Bone marrow (tissue), 2 donors: Measurements from ENCODE around the gene LMNTD2.

Experiments used
- DNase-seq, 2 donors: peaks; one replicate each; lab custom pipeline; 2025; lab: John Stamatoyannopoulos, UW

Gene LMNTD2, protein sequence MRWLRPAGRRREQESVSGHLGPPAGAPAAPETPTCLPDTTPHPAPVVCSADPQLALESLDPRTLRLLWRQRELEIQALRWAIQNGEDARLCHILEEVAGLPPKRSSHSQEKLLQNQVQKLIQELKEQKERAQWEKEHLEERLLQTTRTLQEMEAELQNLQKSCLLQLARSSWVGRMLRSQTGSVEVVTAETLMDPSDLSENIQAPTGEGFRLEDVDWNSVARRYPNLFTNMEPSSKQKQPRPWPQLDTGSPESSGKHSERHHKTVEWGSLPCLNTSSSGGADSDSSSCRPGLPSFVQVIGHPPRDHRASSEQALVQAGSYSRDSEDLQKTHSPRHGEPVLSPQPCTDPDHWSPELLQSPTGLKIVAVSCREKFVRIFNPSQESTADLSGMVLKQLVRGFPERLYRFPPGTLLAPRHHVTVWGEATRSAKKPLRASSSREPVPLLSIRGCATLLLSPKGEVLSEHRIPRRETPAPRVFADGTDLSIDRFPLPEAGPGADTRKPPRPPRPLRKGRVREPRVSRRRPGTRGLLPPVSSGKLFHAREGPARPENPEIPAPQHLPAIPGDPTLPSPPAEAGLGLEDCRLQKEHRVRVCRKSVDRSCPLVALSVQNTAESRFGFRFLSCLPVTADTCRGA

DNA sequence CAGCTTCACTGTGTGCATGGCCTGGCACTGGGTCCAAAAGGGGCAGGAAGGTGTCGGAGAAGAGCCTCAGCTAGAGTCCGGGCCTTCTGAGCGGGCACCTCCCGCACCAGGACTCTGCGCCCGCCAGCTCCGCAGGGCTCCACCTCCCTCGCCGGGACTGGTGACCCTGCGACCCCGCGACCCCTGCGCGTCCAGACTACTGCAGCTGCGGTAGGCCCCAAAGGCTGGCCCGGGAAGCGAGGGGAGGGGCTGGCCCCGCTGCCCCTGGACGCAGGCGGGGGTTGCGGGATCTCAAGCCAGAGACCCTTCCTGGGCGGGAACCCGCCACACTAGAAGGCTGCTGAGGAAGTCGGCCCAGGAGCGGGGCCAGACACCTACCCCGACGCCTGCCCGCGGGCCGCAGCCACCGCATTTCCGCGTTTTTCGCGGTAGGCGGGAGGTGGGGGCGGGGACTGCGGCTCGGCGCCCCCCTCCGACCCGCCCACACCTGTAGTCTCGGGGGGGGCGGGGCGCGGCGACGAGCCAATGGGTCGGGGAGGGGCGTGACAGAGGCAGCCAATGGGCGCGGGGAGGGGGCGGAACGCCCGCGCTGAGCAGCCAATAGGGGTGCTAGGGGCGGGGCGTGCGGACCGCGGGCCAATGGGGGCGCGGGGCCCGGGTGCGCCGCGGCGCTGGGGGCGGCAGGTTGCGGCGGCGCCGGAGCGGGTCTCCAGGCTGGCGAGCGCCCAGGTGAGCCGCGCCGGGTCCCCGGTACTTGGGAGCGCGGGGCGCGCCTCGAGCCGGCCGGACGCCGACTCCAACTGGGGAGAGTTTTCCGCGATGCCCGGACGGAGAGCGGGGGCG lies at the start of gene LMNTD2, which contains the start of gene RASSF7:
Gene LMNTD2 (minus strand): TSS at position 434 of the 843 bp plus-strand sequence. CDS start 22 bp downstream, at position 412.
Gene RASSF7 (plus strand): TSS at position 666 of the 843 bp plus-strand sequence. CDS start 799 bp downstream, outside the sequence.
- DNase-seq: peak; percentile 73 to 83

DNA sequence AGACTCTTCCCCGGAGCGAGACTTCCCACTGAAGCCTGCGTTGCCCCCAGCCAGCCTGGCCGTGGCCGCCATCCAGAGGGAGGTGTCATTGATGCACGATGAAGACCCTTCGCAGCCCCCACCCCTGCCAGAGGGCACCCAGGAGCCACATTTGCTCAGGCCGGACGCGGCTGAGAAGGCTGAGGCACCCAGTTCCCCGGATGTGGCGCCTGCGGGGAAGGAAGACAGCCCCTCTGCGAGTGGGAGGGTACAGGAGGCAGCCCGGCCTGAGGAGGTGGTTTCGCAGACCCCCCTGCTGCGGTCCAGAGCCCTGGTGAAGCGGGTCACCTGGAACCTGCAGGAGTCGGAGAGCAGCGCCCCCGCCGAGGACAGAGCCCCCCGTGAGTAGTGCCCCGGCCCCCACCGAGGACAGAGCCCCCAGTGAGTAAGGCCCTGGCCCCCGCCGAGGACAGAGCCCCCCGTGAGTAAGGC lies 48.8 kb upstream of the LMNTD2 start:
- no peak for DNase-seq

DNA sequence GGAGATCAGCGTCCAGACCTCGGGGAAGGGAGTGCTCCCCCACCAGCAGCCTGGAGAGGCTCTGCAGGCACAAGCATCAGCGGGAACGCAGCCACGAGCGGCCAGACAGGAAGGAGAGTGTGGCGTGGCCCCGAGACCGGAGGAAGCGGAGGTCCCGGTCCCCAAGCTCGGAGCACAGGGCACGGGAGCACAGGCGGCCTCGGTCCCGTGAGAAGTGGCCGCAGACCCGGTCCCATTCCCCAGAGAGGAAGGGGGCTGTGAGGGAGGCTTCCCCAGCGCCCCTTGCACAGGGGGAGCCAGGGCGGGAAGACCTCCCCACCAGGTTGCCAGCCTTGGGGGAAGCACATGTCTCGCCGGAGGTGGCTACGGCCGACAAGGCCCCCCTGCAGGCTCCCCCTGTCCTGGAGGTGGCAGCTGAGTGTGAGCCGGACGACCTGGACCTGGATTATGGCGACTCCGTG lies 48.3 kb upstream of the LMNTD2 start:
- no peak for DNase-seq

DNA sequence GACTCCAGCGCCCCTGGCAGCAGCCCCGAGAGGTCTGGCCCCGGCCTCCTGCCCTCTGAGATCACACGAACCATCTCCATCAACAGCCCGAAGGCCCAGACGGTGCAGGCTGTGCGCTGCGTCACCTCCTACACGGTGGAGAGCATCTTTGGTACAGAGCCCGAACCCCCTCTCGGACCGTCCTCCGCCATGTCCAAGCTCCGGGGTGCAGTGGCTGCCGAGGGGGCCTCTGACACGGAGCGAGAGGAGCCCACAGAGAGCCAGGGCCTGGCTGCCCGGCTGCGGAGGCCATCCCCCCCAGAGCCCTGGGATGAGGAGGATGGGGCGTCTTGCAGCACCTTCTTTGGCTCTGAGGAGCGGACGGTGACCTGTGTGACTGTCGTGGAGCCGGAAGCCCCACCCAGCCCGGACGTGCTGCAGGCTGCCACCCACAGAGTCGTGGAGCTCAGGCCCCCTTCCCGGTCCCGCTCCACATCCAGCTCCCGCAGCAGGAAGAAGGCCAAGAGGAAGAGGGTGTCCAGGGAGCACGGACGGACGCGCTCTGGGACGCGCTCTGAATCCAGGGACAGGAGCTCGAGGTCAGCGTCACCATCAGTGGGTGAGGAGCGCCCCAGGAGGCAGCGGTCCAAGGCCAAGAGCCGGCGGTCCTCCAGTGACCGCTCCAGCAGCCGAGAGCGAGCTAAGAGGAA lies 47.6 kb upstream of the LMNTD2 start:
- DNase-seq: no peak

DNA sequence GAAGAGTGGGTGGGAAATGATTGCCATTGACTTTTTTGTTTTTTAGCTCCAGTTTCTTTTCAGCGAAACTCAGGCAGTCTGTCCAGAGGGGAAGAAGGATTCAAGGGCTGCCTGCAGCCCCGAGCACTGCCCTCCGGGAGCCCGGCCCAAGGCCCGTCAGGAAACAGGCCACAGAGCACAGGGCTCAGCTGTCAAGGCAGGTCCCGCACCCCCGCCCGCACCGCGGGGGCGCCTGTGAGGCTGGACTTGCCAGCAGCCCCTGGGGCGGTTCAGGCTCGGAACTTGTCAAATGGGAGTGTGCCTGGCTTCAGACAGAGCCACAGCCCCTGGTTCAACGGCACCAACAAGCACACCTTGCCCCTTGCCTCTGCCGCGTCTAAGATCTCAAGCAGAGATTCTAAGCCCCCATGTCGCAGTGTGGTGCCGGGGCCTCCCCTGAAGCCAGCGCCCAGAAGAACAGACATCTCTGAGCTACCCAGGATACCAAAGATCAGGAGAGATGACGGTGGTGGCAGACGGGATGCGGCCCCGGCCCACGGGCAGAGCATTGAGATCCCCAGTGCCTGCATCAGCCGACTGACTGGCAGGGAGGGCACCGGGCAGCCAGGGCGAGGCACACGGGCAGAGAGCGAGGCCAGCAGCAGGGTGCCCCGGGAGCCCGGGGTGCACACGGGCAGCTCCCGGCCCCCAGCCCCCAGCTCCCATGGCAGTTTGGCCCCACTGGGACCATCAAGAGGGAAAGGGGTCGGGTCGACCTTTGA lies 46.7 kb upstream of the LMNTD2 start:
- no peak for DNase-seq

DNA sequence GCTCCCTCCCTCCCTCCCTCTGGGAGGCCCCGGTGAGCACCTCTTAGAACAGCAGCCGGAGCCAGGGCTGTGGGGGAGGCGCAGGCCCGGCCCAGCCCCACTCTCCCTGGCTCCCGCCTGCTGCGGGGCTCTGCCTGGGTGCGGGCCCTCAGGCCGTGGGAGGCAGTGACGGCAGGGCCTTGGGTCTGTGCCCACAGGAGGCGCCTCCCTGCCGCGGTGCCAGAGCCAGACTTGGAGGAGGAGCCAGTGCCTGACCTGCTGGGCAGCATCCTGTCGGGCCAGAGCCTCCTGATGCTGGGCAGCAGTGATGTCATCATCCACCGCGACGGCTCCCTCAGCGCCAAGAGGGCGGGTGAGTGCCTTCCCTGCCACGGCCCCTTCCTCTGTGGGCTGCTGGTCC lies 45.7 kb upstream of the LMNTD2 start:
- DNase-seq: no peak

DNA sequence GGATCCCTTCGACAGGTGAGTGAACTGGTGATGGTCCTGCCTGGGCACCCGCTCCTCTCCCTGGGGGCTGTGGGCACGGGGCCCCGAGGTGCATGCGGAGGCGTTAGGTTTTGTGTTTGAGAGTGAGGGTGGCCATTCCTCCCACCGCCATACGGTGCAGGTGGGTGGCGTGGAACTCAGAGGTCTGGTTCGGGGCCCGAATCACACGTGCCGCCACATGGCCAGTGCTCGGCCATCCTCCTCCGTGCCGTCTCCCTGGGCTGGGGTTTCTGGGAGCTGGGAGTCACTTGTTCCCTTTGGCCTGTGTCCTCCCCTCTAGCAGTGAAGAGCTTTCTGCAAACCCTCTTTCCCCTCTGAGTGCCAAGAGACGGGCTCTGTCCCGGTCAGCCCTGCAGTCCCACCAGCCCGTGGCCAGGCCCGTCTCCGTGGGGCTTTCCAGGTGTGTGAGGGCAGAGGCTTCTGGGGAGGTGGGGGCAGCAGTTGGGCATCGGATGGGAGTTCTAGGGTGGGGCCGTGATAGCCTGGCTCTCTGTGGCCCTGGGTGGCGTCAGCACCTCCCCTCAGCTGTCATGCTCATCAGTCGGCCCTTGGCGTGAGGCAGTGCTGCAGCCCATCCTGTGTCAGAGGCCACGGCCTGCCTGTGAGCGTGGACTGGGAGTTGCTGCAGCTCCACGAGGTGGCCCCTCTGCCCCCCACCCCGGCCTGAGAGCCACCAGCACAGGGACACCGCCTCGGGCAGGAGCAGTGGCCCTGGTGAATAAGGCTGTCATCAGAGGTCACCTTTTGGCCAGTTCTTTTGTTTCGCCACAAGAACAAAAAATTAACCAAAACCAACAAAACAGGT lies 45.0 kb upstream of the LMNTD2 start:
- DNase-seq: no peak

DNA sequence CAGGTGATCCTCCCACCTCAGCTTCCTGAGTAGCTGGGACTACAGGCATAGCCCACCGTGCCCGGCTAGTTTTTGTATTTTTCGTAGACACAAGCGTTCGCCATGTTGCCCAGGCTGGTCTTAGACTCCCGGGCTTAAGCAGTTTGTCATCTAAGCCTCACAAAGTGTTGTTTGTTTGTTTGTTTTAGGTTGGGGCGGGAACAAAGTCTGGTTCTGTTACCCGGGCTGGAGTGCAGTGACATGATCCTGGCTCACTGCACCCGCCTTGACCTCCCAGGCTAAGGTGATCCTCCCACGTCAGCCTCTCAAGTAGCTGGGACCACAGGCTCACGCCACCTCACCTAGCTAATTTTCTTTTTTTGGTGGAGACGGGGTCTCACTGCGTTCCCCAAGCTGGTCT lies 42.6 kb upstream of the LMNTD2 start:
- DNase-seq: no peak

DNA sequence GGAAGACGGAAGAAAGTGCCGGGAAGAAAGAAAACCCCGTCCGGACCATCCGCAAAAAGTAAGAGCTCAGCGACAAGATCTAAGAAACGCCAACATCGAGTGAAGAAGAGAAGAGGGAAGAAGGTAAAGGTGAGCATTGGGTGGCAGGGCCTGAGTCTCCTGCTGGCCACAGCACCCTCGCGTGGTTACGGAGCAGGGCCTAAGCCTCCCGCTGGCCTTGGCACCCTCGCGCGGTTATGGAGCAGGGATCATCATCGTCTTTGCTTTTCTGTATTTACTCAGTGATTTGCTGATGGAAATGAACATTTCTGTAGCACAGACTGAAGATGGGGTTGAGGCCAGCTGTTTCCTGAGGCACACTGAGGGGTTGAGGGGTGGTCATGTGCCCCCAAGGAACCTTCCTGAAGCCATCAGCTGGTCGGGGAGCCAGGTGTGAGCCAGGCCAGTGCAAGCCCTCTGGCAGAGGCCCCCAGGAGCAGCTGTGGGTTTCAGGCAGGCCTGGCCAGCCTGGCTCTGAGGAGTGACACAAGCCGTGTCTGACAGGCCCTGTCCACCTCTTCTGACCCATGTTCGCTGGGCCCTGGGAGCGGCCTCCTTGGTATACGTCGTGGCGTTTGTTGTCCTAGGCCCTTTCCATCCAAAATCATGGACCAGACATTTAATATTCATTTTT lies 41.2 kb upstream of the LMNTD2 start:
- DNase-seq: no peak

DNA sequence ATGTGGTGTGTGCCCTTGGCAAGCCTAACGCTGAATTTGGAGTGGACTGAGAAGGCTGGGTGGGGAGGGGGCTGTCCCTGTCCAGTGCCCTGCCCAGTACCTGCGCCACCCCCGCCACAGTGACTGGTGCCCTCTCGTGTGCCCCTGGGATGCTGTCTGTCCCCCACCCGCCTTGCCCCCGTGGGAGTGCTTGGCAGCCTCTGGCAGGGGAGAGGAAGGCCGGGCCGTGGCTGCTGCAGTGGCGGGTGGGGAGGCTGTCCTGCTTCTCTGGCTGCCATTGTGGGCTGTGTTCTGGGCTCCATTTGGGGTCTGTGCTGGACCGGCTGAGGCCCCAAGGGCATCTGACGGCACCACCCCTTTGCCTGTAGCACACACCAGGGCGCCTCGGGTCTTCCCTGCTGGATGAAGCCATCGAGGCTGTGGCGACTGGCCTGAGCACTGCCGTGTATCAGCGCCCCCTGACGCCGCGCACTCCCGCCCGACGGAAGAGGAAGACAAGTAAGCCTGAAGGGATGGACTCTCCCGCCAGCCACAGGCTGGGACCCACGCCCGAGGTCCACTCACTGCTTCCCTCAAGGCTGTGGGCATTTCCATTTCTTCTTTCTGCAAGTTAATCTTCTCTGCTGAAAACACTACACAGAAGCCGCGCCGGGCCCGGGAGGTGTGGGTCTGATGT lies 37.6 kb upstream of the LMNTD2 start:
- DNase-seq: no peak

DNA sequence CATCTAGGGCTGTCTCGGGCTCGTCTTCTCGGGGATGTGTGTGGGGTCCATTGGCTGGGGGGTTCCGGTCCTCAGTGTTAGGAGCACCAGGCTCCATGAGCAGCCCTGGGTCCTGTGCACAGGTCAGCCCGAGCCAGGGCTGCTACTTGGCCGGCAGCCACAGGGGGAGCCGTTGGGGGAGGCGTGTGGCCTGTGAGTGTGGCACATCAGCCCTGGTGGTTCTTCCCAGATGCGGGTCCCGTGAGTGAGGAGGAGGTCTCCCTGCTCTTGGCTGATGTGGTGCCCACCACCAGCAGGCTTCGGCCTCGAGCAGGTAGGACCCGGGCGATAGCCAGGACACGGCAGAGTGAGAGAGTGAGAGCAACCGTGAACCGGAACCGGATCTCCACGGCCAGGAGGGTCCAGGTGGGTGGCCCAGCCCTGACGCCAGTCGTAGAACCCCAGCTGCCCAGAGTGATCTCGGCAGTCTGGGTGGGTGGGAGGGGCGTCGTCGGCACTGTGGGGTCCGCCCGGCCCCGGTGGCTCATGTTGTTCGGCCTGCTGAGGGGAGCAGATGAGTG lies 36.7 kb upstream of the LMNTD2 start:
- no peak for DNase-seq

DNA sequence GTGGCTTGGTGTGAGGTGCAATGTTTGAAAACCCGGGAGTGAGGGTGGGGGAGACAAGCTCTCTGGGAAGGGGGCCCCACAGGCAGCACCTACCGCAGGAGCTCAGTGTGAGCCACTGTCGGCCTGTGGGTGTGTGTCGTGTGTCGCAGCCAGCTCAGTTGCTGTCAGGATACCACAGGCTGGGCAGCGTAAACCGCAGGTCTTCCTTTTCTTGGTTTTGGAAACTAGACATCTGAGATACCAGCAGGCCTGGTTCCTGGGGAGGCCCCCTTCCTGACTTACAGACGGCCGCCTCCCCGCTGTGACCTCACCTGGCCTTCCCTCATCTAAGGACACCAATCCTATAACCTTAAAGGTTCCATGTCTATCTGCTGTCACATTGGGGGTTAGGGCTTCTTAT lies 35.8 kb upstream of the LMNTD2 start:
- DNase-seq: no peak

DNA sequence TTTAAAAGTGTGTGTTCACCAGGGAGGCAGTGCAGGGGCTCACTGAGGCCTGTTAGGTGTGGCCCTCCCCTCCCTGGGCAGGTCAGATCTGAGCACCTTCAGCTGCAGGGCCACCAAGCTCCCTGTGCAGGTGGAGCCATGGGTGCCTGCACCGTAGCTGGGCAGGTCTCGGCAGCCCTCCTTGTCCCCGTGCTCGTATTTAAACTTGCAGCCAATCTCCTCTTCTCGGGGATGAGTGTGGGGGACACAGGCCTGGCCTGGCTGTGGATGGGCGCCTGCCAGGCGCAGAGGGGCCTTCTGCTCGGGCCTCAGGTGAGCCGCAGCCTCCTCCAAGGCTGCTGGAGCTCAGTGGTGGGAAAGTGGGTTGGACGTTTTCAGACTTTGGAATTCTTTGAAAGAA lies 34.9 kb upstream of the LMNTD2 start:
- DNase-seq: no peak

DNA sequence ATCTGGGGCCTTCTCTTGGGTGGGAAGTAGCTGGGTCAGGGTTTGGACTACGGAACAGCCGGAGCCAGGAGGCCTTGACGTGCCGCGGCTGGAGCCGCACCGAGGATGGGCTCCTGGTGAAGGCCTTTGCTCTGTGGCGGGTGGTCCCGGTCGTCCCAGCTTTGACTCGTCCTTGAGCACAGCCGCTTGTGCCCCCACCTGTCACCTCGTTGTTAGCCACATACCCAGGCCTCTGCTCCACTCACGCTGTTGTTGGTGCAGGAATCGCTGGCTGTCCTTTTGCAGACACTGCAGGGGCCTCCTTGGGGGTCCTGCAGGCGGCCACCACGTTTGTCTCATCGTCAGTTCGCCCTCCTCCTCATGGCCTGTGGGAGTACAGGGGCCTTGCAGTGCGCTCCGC lies 32.8 kb upstream of the LMNTD2 start:
- DNase-seq: no peak

DNA sequence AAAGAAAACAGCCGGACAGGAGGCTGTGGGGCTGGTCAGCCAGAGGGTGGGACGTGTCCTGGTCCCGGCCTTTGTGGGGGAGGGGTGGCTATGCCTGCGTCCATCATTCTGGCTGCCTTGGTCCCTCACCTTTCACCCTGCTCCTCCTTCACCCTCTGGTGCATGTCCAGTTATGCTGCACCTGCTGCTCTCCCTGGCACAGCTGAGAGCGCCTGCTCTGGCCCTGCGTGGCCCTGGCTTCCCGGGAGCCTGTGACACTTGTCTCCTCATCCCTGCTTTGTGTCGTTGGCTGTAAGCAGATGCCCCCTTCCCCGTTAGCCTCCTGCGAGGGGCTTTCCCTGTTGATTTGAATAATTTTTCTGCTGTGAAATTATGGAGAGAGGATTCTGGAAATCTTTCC lies 32.4 kb upstream of the LMNTD2 start:
- no peak for DNase-seq

DNA sequence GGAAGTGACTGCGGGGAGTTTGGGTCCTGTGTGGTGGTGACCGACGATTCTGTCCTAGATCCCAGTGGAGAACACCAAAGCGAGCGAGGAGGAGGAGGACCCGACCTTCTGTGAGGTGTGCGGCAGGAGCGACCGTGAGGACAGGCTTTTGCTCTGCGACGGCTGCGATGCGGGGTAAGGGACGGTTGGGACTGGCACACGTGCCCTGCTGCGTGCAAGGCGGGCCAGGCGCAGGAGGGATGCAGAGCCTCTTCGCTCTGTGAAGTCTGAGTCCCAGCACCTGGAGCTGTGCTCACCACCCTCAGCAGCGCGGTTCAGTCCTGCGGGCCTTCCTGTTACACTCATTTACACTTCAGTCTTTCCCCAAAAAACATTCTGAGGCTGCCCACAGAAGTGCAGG lies 32.0 kb upstream of the LMNTD2 start:
- DNase-seq: no peak

DNA sequence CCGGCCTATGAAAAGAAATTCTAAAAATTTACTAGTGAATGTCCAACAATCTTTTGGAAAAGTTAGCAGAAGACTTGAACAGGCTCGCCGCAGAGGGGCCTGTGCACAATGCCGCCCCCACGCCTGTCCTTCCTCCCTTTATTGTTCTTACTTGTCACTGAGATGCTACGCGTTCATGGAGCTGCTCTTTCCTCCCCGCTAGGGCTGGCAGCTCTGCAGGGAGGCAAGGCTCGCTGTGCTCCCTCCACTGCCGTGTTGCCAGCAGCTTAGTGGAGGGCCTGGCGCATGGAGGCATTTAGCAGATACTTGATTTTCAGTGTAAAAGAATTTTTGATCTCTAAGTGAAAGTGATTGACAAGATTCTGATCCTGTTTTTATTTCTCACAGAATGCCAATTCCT lies 30.5 kb upstream of the LMNTD2 start:
- DNase-seq: no peak

DNA sequence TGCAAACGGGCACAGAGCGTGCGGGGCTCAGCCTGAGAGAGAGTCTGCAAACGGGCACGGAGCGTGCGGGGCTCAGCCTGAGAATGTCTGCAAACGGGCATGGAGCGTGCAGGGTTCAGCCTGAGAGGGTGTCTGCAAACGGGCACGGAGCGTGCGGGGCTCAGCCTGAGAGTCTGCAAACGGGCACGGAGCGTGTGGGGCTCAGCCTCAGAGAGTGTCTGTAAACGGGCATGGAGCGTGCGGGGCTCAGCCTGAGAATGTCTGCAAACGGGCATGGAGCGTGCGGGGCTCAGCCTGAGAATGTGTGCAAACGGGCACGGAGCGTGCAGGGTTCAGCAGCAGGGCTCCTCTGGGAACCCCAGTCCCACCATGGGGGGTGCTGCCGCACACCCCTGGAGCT lies 29.3 kb upstream of the LMNTD2 start:
- DNase-seq: no peak

DNA sequence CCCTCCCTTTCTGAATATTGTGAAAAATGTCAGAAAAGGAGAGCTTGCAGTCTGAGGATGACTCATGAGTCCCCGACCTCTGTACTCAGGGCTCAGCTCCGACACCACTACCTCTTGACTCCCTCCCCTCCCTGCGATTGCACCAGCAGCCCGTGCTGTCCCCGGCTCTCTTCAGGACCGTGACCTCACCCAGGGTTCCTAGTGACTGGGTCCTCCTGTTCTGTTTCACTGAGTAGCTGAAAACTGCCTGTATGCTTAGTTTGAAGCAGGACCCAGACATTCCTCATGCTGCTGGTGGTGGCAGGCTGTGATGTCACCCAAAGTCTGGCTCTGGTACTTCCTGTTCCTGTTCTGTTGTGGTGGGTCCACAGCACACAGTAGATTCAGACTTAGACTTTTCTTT lies 27.4 kb upstream of the LMNTD2 start:
- peak; percentile 46 to 76 for DNase-seq
